ENCODE measurements around the gene NCK2.

NCK2 gene

DNA sequence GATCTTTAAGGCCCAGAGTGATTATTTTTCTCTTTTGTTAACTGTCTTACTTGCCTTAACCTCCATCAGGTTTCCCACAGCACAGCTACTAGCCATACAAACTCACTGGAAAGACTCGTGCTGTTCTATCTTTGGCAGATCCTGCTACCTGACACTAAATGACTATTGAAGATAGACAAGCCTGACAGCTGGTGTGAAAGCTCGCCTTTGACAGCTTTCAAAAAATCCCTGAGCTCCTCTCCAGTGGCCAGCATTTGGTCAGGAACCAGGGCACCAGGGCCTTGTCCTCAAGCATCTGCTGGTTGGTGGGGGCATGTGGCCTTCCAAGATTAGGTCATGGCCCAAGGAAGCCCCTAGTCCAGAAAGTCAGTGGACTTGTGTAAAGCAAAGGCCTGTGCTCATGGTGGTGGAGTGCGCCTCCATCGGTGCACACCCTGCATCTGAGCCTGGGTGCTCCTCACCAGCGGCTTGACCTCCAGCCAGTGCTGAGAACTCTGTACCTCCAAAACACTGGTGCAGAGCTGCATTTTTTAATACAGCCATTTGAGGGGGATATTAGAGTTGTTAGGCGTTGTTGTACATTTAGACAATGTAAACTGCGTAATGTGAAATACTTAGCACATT is 158.5 kb downstream of the NCK2 start:
- no peak for DNase-seq

- DNase-seq, result no peak
Observed at GRCh38 chr2:105904938-105905337, 160.2 kb downstream of the NCK2 start.

GRCh38 chr2:105906481-105906880 is 161.8 kb downstream of the NCK2 start:
- DNase-seq, result no peak

- DNase-seq, result no peak
Observed at GRCh38 chr2:105907184-105907583, 162.5 kb downstream of the NCK2 start.

GRCh38 chr2:105909215-105909614 is 164.5 kb downstream of the NCK2 start:
- DNase-seq, result no peak

GRCh38 chr2:105910497-105911238 is 166.0 kb downstream of the NCK2 start:
- no peak for DNase-seq

DNA sequence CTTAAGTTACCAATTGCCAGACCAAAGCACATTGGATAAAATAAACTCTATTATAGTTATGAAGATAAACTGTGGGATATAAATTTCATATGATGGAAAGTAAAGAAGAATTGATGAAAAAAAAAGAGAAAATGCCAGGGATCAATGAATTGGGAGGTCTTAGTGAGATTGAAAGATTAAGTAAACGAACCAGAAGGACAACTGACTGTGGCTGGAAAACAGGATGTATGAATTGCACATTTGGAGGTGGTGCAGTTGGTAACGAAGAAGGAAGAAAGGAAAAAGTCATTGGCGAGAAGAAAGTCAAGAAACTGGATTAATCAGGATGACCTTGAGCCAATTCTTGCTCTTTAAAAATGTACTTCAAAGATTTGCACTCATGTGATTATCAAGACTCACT is 166.7 kb downstream of the NCK2 start:
- DNase-seq, result no peak

- DNase-seq, result no peak
Observed at GRCh38 chr2:105912081-105912480, 167.4 kb downstream of the NCK2 start.

- no peak for DNase-seq
Observed at GRCh38 chr2:105915005-105915558, 170.4 kb downstream of the NCK2 start.

- no peak for DNase-seq
Observed at GRCh38 chr2:105917226-105917625, 172.5 kb downstream of the NCK2 start.

GRCh38 chr2:105917688-105918087 is 173.0 kb downstream of the NCK2 start:
- DNase-seq, result no peak

GRCh38 chr2:105919191-105919811 is 174.6 kb downstream of the NCK2 start:
- DNase-seq, result no peak

DNA sequence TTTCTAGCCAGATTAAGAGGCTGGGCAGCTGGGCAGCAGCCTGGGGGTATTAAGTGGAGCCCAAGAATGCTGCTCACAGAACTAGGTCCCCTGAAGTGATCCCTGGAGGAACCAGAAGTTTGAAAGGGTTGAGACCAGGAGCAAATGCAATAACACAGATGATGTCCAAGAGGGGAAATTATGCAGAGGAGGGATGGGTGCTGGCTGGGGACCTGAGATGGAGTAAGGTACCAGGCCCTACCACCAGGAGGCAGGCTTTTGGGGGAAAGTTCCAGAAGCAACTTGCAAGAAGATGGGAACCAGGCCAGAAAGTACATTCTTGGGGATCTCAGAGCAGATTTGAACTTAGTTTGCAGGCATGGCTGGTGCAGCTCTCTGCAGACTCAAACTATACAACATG is 175.1 kb downstream of the NCK2 start:
- no peak for DNase-seq

DNA sequence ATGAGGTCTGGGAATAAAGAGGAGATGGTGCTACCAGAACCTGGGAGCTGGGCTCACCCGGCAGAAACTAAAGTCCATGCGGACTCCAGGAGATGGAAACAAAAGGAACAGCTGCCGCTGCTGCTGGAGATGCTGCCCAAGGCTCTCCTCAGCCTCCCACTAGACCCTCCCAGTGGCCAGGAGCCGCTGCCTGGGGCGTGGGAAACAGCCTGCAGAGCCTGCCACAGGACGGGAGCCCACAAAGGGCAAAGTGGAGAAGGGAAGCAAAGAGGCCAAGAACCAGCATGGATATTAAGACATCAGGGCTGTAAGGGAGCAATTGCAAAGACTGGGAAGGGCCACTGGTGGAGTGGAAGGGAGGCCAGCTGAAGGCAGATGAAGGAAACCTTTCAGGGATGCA is 179.6 kb downstream of the NCK2 start:
- no peak for DNase-seq

- DNase-seq, result no peak
Observed at GRCh38 chr2:105924932-105925331, 180.2 kb downstream of the NCK2 start.

- no peak for DNase-seq
Observed at GRCh38 chr2:105925390-105925789, 180.7 kb downstream of the NCK2 start.

GRCh38 chr2:105926960-105927678 is 182.4 kb downstream of the NCK2 start:
- no peak for DNase-seq

DNA sequence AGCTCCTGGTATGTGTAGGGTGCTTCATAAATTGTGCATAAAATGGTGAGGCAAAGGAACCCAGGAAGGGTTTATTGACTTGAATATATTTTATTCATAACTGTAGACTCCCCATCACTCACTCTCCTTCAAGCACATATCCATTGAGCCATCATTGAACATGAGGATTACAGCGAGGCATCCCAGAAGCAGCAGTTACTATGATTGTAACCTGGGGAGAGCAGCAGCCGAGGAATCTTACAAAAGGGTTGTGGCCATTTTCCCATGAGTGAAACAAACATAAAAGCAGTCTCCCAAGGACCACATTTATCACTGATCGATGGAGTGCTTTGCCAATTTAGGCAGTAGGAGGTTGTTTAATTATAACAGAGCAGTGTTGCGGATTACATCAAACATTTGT is 183.4 kb downstream of the NCK2 start:
- DNase-seq, result no peak

GRCh38 chr2:105928563-105928962 is 183.9 kb downstream of the NCK2 start:
- no peak for DNase-seq

DNA sequence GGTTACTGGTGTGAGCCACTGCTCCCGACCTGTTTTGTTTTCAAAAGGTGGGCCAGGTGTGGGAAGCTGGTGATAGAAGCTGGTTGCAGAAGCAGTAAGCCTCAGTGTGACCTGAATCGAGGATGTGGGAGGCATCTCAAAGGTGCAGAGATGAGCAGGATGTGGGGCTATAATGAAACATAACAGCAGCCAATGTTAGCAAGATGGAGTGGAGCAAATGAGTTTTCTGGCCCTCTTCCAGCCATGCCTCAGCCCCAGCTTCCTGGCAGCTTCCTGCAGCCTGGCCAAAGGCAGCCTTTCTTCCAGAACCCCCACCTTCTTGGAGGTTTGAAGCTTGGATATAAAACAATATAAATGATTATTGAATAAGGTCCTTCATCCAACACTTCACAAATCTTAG is 184.8 kb downstream of the NCK2 start:
- DNase-seq, result no peak

- DNase-seq, result no peak
Observed at GRCh38 chr2:105932582-105932981, 187.9 kb downstream of the NCK2 start.

DNA sequence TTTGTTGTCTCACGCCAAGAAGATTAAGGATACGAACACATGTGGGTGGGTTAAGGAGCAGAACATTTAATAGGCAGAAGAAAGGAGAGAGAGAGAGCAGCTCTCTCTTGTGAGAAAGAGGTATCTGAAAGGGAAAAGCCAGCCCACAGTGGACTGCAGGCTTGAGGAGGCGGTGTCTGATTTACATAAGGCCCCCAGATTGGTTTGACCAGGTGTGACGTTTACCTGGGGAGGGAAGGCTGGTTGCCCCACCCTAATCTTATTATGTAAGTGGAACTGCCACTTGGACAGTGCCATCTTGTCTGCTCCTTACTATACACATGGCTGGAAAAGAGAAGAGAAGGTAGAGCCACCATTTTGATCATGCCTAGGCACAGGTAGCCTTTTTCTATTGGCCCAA is 189.2 kb downstream of the NCK2 start:
- no peak for DNase-seq

DNA sequence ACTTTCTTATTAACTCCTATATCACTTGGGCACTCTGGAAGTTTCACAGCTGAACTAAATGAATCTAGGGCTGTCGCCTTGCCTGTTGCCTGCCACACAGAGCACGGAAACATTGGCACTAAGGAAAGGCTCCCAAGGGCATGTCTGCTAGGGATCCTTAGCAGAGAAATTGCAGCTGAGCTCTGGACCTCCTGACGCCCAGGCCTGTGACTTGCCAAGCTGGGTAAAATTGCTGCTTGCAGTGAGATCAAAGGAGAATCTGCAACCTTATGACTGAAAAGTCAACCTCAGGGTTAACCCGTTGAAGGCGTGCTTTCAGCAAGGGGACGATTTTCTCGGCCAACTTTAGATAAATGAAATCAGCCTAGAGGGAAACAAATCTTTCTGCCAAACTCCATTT is 189.8 kb downstream of the NCK2 start:
- no peak for DNase-seq

Measured in NCI-H446 (cell line).